Measurements from ENCODE around the gene MS4A4A. TPM values are rescaled to one million over a fixed set of nuclear protein-coding genes. Genes with fewer than 3 reads are reported as not detected.

MS4A4A gene
- under 0.01 and 0.36 TPM in 2 replicates for total RNA-seq

DNA sequence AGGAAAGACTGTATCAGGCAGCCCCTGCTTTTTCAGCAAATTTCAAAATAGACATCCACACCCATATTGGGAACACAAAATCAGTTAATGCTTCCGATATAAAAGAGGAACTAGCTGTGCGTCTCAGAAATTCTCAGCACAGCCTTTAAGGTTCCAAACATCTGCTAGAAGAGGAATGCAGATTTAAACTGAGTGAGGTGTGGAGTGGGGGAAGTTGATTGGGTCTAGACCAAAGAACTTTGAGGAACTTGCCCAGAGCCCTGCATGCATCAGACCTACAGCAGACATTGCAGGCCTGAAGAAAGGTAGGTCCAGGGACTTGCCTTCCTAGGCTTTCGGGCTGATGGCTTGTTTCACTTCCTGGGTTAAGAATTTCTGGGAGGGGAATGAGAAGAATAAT lies at the start of gene MS4A4A:
MS4A4A (plus strand) TSS at position 255 of the 400 bp plus-strand sequence; CDS start at position 265, 10 bp downstream.
- Histone ChIP-seq H3K4me1 (ENCODE audit: insufficient read depth, low read length) (no peaks in the 10 kb centered on the region), H3K4me3 (ENCODE audit: insufficient read depth, low read length) (no peak within 1 kb of the TSS), H2AFZ (ENCODE audit: low read length) (no peak within 1 kb of the TSS), H3K79me2 (ENCODE audit: insufficient read depth, low read length) (no peaks in the 10 kb centered on the region), H3K9me3 (ENCODE audit: low read depth, low read length) (no peaks in the 10 kb centered on the region), H3K27me3 (ENCODE audit: insufficient read depth, low read length) (no peaks in the 10 kb centered on the region), H4K20me1 (ENCODE audit: insufficient read depth, low read length) (no peaks in the 10 kb centered on the region), H3K36me3 (ENCODE audit: insufficient read depth, low read length) (no peaks in the 10 kb centered on the region), H3K27ac (ENCODE audit: low read depth, low read length) (no peak within 1 kb of the TSS), H3K4me2 (ENCODE audit: insufficient read depth, low read length) (no peak within 1 kb of the TSS)
- TF ChIP-seq, protein P1, sequence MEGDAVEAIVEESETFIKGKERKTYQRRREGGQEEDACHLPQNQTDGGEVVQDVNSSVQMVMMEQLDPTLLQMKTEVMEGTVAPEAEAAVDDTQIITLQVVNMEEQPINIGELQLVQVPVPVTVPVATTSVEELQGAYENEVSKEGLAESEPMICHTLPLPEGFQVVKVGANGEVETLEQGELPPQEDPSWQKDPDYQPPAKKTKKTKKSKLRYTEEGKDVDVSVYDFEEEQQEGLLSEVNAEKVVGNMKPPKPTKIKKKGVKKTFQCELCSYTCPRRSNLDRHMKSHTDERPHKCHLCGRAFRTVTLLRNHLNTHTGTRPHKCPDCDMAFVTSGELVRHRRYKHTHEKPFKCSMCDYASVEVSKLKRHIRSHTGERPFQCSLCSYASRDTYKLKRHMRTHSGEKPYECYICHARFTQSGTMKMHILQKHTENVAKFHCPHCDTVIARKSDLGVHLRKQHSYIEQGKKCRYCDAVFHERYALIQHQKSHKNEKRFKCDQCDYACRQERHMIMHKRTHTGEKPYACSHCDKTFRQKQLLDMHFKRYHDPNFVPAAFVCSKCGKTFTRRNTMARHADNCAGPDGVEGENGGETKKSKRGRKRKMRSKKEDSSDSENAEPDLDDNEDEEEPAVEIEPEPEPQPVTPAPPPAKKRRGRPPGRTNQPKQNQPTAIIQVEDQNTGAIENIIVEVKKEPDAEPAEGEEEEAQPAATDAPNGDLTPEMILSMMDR (IDR thresholded peaks at IDR 0.05; ENCODE audit: extremely low read depth, low read depth, low read length), result no peak
- DNase-seq (ENCODE audit: insufficient read length, low spot score, missing footprints), result no peak

DNA sequence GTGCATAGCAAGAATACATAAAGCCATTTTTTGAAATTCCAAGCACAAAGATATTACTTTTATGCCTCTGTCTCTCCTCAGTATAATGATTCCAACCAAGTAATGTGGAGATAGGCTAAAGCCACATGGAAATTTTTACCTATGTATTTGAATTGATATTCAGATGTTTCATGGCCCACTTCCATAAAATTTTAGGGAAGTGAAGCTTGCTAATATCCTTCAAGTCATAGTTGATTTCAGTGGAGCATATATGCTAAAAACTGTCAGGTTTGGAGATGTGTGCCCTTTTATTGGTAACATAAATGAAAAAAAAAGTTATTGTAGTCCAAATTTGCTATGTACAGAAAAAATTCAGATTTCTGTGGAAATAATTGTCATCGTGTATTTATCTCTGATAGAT lies 49.8 kb upstream of the MS4A4A start:
- Histone ChIP-seq H4K20me1 (ENCODE audit: insufficient read depth, low read length) (no peaks in the 10 kb centered on the region), H2AFZ (ENCODE audit: low read length) (no peak overlapping the region), H3K36me3 (ENCODE audit: insufficient read depth, low read length) (no peaks in the 10 kb centered on the region), H3K27ac (ENCODE audit: low read depth, low read length) (no peak overlapping the region), H3K27me3 (ENCODE audit: insufficient read depth, low read length) (no peaks in the 10 kb centered on the region), H3K4me3 (ENCODE audit: insufficient read depth, low read length) (no peak overlapping the region), H3K79me2 (ENCODE audit: insufficient read depth, low read length) (no peaks in the 10 kb centered on the region), H3K4me1 (ENCODE audit: insufficient read depth, low read length) (no peaks in the 10 kb centered on the region), H3K9me3 (ENCODE audit: low read depth, low read length) (no peaks in the 10 kb centered on the region), H3K4me2 (ENCODE audit: insufficient read depth, low read length) (no peak overlapping the region)
- no peak for DNase-seq (ENCODE audit: insufficient read length, low spot score, missing footprints)
- TF ChIP-seq, protein P1 (IDR thresholded peaks at IDR 0.05; ENCODE audit: extremely low read depth, low read depth, low read length), result no peak

DNA sequence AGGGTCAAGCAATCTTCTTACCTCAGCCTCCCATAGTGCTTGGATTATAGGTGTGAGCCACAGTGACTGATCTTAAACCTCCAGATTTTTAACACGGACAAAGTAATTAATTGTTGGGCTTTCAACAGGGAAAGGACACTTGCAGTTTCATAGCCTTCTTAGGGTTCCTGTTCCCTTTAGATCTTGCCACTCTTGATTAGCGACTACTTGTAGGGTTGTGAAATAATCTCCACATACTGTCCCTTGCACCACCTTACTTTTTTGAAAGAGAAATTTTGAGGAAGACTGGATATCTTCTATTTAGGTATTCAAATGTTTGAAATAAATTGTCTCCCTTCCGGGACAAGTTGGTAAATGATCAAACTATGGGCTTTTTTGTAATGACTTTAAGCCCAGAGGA lies 45.1 kb upstream of the MS4A4A start:
- Histone ChIP-seq H3K4me1 (ENCODE audit: insufficient read depth, low read length) (no peaks in the 10 kb centered on the region), H3K4me2 (ENCODE audit: insufficient read depth, low read length) (no peak overlapping the region), H3K79me2 (ENCODE audit: insufficient read depth, low read length) (no peaks in the 10 kb centered on the region), H3K36me3 (ENCODE audit: insufficient read depth, low read length) (no peaks in the 10 kb centered on the region), H4K20me1 (ENCODE audit: insufficient read depth, low read length) (no peaks in the 10 kb centered on the region), H3K9me3 (ENCODE audit: low read depth, low read length) (no peaks in the 10 kb centered on the region), H3K4me3 (ENCODE audit: insufficient read depth, low read length) (no peak overlapping the region), H3K27ac (ENCODE audit: low read depth, low read length) (no peak overlapping the region), H2AFZ (ENCODE audit: low read length) (no peak overlapping the region), H3K27me3 (ENCODE audit: insufficient read depth, low read length) (no peaks in the 10 kb centered on the region)
- TF ChIP-seq, protein P1 (IDR thresholded peaks at IDR 0.05; ENCODE audit: extremely low read depth, low read depth, low read length), result no peak
- no peak for DNase-seq (ENCODE audit: insufficient read length, low spot score, missing footprints)

DNA sequence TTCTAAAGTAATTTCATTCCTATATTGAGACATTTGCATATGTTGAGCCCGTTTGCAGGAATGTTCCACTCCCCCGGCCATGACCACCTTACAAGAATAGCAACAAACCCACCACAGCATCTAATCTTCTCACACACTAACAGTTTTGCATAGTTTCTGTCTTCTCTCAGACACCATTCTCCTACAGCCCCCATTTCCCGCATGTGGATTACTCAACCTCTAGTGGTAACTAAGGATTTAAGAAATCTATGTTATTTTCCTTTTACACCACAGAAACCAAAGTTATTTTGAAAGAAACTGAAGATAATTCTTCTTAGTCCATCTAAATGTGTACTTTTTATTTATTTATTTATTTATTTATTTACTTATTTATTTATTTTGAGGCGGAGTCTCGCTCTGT lies 39.8 kb upstream of the MS4A4A start:
- Histone ChIP-seq H2AFZ (ENCODE audit: low read length) (no peak overlapping the region), H3K9me3 (ENCODE audit: low read depth, low read length) (no peaks in the 10 kb centered on the region), H3K4me1 (ENCODE audit: insufficient read depth, low read length) (no peaks in the 10 kb centered on the region), H3K4me2 (ENCODE audit: insufficient read depth, low read length) (no peak overlapping the region), H4K20me1 (ENCODE audit: insufficient read depth, low read length) (no peaks in the 10 kb centered on the region), H3K4me3 (ENCODE audit: insufficient read depth, low read length) (no peak overlapping the region), H3K36me3 (ENCODE audit: insufficient read depth, low read length) (no peaks in the 10 kb centered on the region), H3K27me3 (ENCODE audit: insufficient read depth, low read length) (no peaks in the 10 kb centered on the region), H3K79me2 (ENCODE audit: insufficient read depth, low read length) (no peaks in the 10 kb centered on the region), H3K27ac (ENCODE audit: low read depth, low read length) (no peak overlapping the region)
- no peak for DNase-seq (ENCODE audit: insufficient read length, low spot score, missing footprints)
- TF ChIP-seq, protein P1 (IDR thresholded peaks at IDR 0.05; ENCODE audit: extremely low read depth, low read depth, low read length), result no peak
